IPS-18a (cell line): ENCODE measurements around the gene KCND3.

Experiments used
- H3K27ac ChIP-seq: one replicate; pipeline ENCODE4 v1.5.1; 2013; ENCODE audit warnings: low read length
- H3K27me3 ChIP-seq: one replicate; pipeline ENCODE4 v1.6.1; 2013; ENCODE audit warnings: mild to moderate bottlenecking, low read length; ENCODE audit not compliant: control insufficient read depth, insufficient read depth
- H3K36me3 ChIP-seq: one replicate; pipeline ENCODE4 v1.6.1; 2013; ENCODE audit warnings: low read depth, low read length; ENCODE audit not compliant: control insufficient read depth
- H3K4me1 ChIP-seq: one replicate; pipeline ENCODE4 v1.6.1; 2013; ENCODE audit warnings: low read depth, low read length; ENCODE audit not compliant: control insufficient read depth
- H3K4me3 ChIP-seq: one replicate; pipeline ENCODE4 v1.5.1; 2013; ENCODE audit warnings: low read length
- H3K9ac ChIP-seq: one replicate; pipeline ENCODE4 v1.6.1; 2013; ENCODE audit warnings: mild to moderate bottlenecking, low read length, moderate library complexity
- H3K9me3 ChIP-seq: one replicate; pipeline ENCODE4 v1.6.1; 2013; ENCODE audit warnings: low read depth, low read length; ENCODE audit not compliant: control insufficient read depth

KCND3 gene

GRCh38 chr1:111776861-111777260, 212.6 kb downstream of the KCND3 start:
- no peak overlapping the region for H3K4me3 ChIP-seq
- H3K9ac ChIP-seq: no peak overlapping the region
- H3K27ac ChIP-seq: no peak overlapping the region
- no peaks in the 10 kb centered on the region for H3K9me3 ChIP-seq
- no peaks in the 10 kb centered on the region for H3K27me3 ChIP-seq
- no peaks in the 10 kb centered on the region for H3K4me1 ChIP-seq
- no peaks in the 10 kb centered on the region for H3K36me3 ChIP-seq

GRCh38 chr1:111776391-111776790, 213.1 kb downstream of the KCND3 start:
- Histone ChIP-seq H3K4me3 (no peak overlapping the region), H3K27ac (no peak overlapping the region), H3K9me3 (no peaks in the 10 kb centered on the region), H3K4me1 (no peaks in the 10 kb centered on the region), H3K27me3 (no peaks in the 10 kb centered on the region), H3K9ac (no peak overlapping the region), H3K36me3 (no peaks in the 10 kb centered on the region)

GRCh38 chr1:111775966-111776365, 213.5 kb downstream of the KCND3 start:
- no peaks in the 10 kb centered on the region for H3K9me3 ChIP-seq
- H3K27ac ChIP-seq: no peak overlapping the region

GRCh38 chr1:111770916-111771315, 218.6 kb downstream of the KCND3 start:
- no peak overlapping the region for H3K9ac ChIP-seq
- no peak overlapping the region for H3K27ac ChIP-seq
- no peaks in the 10 kb centered on the region for H3K27me3 ChIP-seq
- H3K9me3 ChIP-seq: no peaks in the 10 kb centered on the region
- no peak overlapping the region for H3K4me3 ChIP-seq
- peaks cover 25% of the 10 kb centered on the region for H3K36me3 ChIP-seq
- H3K4me1 ChIP-seq: no peaks in the 10 kb centered on the region

More at GRCh38 chr1:111775966-111776365, 213.5 kb downstream of the KCND3 start:
- no peaks in the 10 kb centered on the region for H3K27me3 ChIP-seq
- no peaks in the 10 kb centered on the region for H3K36me3 ChIP-seq
- no peak overlapping the region for H3K9ac ChIP-seq
- H3K4me3 ChIP-seq: no peak overlapping the region
- H3K4me1 ChIP-seq: no peaks in the 10 kb centered on the region

GRCh38 chr1:111769517-111770146, 219.8 kb downstream of the KCND3 start:
- H3K27ac ChIP-seq: no peak overlapping the region
- no peaks in the 10 kb centered on the region for H3K4me1 ChIP-seq
- no peaks in the 10 kb centered on the region for H3K27me3 ChIP-seq
- H3K9me3 ChIP-seq: no peaks in the 10 kb centered on the region
- no peak overlapping the region for H3K4me3 ChIP-seq
- H3K36me3 ChIP-seq: peaks cover 38% of the 10 kb centered on the region
- H3K9ac ChIP-seq: no peak overlapping the region

GRCh38 chr1:111768625-111769024, 220.8 kb downstream of the KCND3 start:
- Histone ChIP-seq H3K9ac (no peak overlapping the region), H3K36me3 (peaks cover 48% of the 10 kb centered on the region), H3K27me3 (no peaks in the 10 kb centered on the region), H3K4me3 (no peak overlapping the region), H3K4me1 (no peaks in the 10 kb centered on the region), H3K27ac (no peak overlapping the region), H3K9me3 (no peaks in the 10 kb centered on the region)

GRCh38 chr1:111768023-111768422, 221.4 kb downstream of the KCND3 start:
- Histone ChIP-seq H3K27ac (no peak overlapping the region), H3K9ac (no peak overlapping the region), H3K36me3 (peaks cover 53% of the 10 kb centered on the region), H3K4me3 (no peak overlapping the region), H3K9me3 (no peaks in the 10 kb centered on the region), H3K4me1 (no peaks in the 10 kb centered on the region), H3K27me3 (no peaks in the 10 kb centered on the region)

GRCh38 chr1:111762332-111762731, 227.1 kb downstream of the KCND3 start:
- Histone ChIP-seq H3K27me3 (no peaks in the 10 kb centered on the region), H3K4me1 (no peaks in the 10 kb centered on the region), H3K9ac (no peak overlapping the region), H3K27ac (no peak overlapping the region), H3K36me3 (peaks cover 81% of the 10 kb centered on the region), H3K9me3 (no peaks in the 10 kb centered on the region), H3K4me3 (no peak overlapping the region)

- no peak overlapping the region for H3K27ac ChIP-seq
- peaks cover 75% of the 10 kb centered on the region for H3K36me3 ChIP-seq
- H3K9me3 ChIP-seq: no peaks in the 10 kb centered on the region
- no peaks in the 10 kb centered on the region for H3K27me3 ChIP-seq
- no peak overlapping the region for H3K9ac ChIP-seq
- H3K4me3 ChIP-seq: no peak overlapping the region
- peaks cover 4% of the 10 kb centered on the region for H3K4me1 ChIP-seq
Measured at GRCh38 chr1:111761717-111762116, 227.8 kb downstream of the KCND3 start.

GRCh38 chr1:111758373-111758772, 231.1 kb downstream of the KCND3 start:
- Histone ChIP-seq H3K9ac (no peak overlapping the region), H3K4me3 (no peak overlapping the region), H3K27me3 (no peaks in the 10 kb centered on the region), H3K27ac (no peak overlapping the region), H3K9me3 (no peaks in the 10 kb centered on the region), H3K4me1 (peaks cover 10% of the 10 kb centered on the region), H3K36me3 (peaks cover 42% of the 10 kb centered on the region)

- H3K27me3 ChIP-seq: no peaks in the 10 kb centered on the region
- peaks cover 22% of the 10 kb centered on the region for H3K36me3 ChIP-seq
- no peaks in the 10 kb centered on the region for H3K9me3 ChIP-seq
- peak overlapping the region; percentile 96 for H3K9ac ChIP-seq
- H3K4me3 ChIP-seq: peak overlapping the region; percentile 93
- H3K4me1 ChIP-seq: peaks cover 10% of the 10 kb centered on the region
- peak overlapping the region; percentile 94 for H3K27ac ChIP-seq
Measured at GRCh38 chr1:111756124-111756513, 233.3 kb downstream of the KCND3 start.

GRCh38 chr1:111755331-111756123, 233.9 kb downstream of the KCND3 start, which contains the start of gene DDX20:
Gene DDX20 (plus strand): TSS chr1:111755901. CDS start chr1:111755925, 24 bp downstream.
- peak within 1 kb of the TSS; percentile 96 for H3K9ac ChIP-seq
- H3K36me3 ChIP-seq: peaks cover 16% of the 10 kb centered on the region
- no peaks in the 10 kb centered on the region for H3K9me3 ChIP-seq
- H3K27ac ChIP-seq: peak within 1 kb of the TSS; percentile 94
- H3K4me3 ChIP-seq: peak within 1 kb of the TSS; percentile 93
- peaks cover 10% of the 10 kb centered on the region for H3K4me1 ChIP-seq
- no peaks in the 10 kb centered on the region for H3K27me3 ChIP-seq
